Activated CD8-positive, alpha-beta memory T cell treated with anti-CD3 and anti-CD28 coated beads for 48 hours (primary cell): ENCODE measurements around the gene VASP.

Source experiments
- DNase-seq, 3 experiments: peaks; one replicate each; pipeline ENCODE4 v3.0.0-alpha.2; 2020; ENCODE audit warnings: low read depth in 2 of 3, low spot score in 2 of 3

Gene VASP

DNA sequence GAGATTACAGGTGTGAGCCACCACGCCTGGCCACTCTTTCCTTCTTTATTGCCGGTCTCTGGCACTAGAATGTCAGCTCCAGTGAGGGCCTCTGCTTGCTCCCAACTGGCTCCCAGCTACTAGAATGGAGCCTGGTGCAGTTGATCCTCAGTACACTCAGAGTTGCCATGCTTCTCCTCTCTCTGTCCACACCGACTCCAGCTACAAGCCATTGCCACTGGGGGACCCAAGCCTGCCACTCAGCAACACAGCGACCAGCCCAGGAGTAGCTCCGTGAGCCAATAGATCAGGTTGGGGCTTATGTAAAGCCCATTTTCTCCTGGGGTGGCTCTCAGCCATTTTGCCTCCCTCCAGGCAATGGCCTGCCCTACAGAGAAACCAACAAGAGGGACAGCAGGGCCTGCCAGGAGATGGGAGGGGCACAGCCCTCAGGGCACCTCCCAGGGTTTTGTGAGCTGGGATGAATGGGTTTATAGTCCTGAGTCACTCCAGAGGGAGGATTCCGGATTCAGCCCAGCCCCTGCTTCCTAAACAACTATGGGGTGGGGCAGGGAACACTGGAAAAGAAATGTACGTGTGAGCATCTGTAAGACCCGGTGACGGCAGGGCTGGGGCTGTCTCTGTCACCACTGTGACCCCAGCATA is 40.8 kb downstream of the VASP start:
- DNase-seq, result no peak

DNA sequence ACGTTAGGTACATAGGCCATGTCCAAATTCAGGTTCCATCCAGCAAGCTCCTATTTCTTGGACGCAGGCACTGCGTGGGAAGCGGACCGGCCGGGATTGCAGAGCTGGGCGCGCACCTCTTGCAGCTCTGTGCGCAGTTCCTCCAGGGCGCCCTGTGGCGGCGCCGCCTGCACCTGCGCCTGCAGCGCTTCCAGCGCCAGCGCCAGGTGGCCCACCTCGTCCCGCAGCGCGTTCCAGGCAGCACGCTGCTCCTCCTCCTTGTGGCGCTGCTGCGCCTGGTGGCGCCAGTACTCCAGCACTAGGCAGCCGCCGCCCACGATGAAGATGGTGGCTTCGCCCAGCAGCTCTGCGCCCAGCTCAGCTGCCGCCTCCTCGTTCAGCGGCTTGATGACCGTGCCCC is 46.2 kb downstream of the VASP start:
- DNase-seq, result no peak

DNA sequence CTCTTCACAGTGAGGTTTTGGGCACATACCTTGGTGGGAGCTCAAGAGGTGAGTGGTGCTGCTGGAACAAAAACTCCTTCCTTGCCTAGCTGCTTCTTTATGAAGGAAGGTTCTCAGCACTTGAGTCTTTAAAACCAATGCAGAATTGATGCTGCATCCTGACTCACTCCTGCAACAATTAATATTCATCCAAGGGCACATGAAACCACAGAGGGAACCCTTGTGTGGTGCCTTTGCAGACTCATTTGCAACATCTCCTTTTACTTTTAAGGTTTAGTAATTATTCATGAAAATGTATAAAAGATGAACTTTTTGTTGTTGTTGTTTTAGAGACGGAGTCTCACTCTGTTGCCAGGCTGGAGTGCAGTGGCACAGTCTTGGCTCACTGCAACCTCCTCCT is 47.2 kb downstream of the VASP start:
- no peak for DNase-seq

DNA sequence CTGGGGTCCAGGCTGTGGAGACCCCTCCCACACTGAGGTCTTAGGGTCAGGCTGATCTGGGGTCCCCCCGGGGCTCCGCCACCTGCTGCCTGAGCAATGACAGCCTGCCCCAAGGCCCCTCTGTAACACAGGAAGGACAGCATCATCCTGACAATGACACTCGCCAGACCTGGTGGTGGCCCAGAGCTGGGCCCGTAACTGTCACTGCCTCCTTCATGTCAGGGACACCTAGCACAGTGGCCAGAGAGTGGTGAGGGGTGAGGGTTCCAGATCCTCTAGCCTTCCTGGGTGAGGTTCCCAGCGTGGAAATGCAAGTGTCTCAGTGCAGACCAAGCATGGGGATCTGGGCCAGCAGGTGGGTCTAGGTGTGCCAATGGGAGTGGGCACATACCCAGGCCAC is 49.6 kb downstream of the VASP start:
- no peak for DNase-seq

DNA sequence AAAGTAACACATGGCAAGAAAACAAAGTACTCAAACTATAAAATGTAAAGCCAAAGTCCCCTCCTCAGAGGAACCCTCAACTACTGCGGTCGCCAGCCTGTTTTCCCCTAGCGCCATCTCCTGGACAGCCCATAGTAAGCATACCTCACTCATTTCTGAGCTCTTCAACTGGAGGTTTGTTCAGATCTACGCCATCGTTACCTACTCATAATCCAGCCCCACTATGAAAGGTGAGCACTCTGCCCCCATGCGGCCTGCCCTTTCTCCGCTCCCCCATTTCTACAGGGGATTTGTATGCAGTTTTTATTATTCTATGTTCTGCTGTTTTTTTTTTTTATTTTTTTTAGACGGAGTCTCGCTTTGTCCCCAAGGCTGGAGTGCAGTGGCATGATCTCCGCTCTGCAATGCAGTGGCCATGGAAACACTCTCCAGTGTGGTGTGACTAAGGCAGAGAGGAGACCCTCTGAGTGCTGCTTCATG is 51.2 kb downstream of the VASP start:
- peak in 1 of 3 experiments; percentile 32 for DNase-seq

DNA sequence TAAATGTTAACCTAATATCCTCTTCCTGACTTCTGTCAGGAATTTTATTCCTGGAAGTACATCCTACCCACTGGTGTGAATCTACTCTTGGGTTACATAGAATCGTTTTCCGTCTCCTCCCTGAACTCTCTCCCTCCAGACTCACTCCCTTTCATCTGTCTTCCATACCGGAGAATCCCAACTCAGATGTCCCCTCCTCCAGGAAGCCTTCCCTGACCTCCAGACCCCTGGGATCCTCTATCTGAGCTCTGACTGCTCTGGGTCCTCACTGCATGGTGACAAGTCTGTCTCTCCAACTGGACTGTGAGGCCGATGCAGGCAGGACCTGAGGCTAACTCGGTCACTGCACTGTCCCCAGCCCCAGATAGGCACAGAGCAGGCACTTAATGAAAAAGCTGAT is 52.8 kb downstream of the VASP start:
- DNase-seq, result no peak

DNA sequence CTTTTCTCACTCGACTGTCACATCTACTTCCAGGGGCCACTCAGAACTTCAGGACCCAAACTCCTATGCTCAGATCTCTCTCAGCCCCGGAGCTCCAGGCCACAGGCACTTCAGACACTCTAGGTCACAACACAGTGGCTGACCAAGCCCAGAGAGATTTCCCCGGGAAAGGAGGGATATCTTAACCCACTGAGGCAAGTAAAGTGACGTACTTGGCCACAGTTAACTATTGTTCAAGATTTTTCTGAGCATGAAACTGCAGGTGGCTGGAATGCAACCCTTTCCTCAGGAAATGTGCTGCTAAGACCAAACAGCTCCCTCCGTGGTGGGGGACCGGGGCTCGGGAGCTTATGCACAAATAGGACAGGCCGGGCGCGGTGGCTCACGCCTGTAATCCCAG is 53.4 kb downstream of the VASP start:
- DNase-seq, result no peak

DNA sequence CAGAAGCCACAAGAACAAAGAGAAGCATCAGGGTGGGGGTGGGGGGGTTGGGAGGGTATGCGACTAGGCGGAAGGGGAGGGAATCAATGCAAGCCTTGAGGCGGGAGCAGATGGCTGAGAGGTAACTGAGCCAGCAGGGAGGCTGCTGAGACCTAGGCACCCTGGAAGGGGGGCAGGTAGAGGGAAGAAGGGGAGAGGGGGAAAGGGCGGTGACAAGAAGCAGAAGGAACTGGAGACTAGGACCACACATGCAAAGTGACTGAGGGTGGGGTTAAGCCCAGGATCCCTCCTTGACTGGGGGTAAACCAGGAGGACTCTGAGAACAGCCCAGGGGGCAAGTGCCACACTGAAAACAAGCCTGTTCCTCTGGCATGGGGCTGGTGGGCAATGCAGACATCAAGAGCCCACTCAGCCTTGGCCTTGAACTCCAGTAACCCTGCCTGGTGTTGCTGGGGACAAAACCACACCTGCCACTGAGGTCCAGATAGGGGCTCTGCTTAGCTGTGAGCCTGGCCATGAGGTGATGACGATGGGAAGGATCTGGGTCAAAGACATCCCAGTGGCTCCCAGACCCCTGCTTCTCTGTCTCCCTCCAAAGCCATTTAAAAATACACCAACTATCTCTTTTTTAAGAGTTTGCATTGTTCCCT is 57.0 kb downstream of the VASP start:
- no peak for DNase-seq

DNA sequence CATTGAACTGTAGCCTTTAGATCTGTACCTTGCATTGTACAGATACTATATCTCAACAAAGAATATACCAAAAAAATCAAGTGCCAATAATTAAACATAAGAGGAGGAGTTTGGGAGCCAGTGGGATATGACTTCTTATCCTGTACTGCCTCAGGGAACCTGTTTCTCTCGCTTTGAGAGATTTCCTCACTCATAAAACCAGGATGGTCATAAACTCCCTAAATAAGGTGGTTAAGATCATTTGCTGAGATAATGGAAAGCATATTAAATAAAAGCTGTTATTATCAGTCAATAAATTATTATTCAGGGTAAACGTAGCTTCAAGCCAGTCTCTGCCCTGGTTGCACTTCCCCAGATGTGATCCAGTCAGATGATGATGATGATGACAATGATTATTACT is 60.3 kb downstream of the VASP start:
- no peak for DNase-seq

DNA sequence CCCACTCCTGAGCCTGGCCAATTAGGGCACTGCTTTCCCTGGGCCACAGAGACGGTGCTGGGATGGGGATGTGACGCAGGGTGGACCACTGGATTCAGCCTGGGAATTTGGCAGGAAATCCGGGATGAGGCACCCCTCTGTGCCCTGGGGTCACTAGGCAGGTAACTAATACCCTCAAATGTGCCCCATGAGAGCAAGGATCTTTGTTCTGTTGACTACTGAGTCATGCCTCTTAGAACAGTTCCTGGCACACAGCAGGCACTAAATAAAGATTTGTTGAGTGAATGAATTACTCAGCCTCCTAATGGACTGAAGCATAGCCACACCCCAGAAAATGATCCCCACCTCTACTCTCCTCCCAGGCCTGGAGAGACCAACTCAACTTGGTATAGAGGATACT is 61.5 kb downstream of the VASP start:
- no peak for DNase-seq

DNA sequence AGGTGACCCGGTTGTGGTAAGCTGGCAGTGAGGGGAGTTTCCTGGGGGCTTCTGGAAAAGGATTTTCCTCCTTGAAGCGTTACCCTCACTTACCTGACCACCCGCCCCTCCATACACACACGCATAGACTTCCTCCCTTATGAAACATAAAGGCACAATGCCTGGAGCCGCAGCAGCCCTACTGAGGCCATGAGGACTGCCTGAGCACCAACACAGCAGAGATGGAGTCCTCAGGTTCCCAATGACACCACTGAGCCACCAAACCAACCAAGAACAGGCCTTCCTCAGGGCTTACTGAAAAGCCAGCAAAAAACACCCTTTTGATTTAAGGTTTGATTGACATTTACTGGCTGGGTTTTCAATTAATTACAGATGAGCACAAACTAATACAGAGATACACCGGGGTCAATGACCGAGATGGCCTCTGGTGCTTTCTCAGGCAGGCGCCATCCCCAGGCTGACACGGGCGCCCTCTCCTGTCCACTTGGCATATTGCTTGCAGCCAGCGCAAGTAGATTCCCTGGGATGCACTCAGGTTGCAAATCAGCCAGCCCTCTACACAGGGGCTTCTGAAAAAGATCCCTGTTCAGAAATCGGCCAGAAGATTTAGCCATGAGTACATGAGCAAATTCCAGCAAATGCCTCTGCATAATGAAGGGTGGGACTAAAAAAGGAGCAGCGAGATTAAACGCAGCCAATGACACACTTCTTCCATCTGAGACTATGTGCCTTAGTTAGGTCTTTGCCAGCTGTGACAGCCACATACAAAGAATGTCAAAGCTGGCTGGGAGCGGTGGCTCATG is 62.5 kb downstream of the VASP start:
- DNase-seq, result peak in 2 of 3 experiments; percentile 39 to 42

DNA sequence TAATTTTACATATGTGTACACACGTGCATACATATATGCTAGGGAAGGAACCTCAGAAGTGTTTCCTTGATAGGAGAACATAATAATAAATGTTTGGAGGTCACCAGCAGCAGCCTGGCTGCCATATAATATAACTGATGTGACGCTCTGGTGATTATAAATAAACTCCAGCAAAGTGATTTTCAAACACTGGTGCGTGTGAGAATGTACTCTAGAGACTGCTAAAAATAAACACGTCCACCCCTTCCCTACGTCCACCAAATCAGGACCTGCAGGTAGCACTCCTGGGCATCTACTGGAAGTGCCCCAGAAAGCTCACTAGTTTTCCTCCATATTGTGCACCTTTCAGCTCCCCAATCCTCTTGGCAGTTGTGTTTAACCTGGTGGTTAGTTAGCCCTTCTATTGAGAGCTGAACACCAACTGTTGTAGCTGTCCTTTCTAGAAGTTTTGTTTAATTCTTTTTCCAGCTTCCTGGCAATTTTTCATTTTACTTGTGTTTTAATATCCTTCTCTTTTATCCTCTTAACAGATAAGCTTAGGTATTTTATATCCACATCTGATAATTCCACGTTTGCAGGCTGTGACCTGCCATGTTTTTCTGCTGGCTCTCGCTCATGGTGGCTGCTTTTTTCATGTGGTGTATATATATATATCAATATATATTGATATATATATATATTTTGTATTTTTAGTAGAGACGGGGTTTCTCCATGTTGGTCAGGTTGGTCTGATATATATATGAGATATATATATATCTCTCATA is 64.4 kb downstream of the VASP start:
- no peak for DNase-seq

DNA sequence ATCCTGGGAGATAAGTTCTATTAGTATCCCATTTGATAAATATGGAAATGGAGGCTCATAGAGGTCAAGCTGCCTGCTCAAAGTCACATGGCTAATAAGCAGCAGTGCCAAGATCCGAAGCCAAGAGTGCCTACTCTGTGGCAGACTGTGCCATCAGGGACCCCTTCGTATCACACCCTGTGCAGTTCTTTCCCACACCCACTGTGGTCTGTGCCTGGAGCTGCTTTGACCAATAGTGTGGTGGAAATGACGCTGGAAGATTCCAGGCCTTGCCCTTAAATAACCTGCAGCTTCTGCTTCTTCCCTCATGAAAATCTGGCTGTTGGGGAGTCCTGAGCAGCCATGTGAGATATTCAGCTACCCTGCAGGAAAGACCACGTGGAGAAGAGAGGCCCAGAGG is 67.2 kb downstream of the VASP start:
- DNase-seq, result no peak

DNA sequence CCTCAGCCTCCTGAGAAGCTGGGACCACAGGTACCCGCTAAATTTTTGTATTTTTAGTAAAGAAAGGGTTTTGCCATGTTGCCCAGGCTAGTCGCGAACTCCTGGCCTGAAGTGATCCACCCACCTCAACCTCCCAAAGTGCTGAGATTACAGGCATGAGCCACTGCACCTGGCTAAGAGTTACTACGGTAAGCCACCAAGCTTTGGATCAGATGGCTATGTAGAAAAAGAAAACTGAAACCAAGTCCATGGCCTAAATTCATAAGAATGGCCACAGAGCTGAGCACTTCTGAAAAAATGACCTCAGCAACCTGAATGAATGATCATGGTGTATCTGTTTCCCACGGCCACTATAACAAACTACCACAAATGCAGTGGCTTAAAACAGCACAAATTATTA is 67.9 kb downstream of the VASP start:
- DNase-seq, result no peak
